GM23338 (cell line): ENCODE data around the gene CALCR. TPM values are rescaled to one million over a fixed set of nuclear protein-coding genes. Genes with fewer than 3 reads are reported as not detected.

Source experiments
- ATAC-seq: fragments of 200-7000 bp; cut with Tn5 transposase; 3 replicates; pipeline ENCODE4 v1.9.1; 2020
- DNase-seq: peaks from one replicate; pipeline ENCODE4 v3.0.0-alpha.2; 2015; ENCODE audit warnings: low spot score
- H2AFZ ChIP-seq: fragments of 200-600 bp; sonication (generic); 2 replicates; pipeline ENCODE4 v1.8.0; 2016; ENCODE audit warnings: antibody characterized with exemption, mild to moderate bottlenecking, moderate library complexity
- H3F3A ChIP-seq: fragments of 200-600 bp; sonication (generic); replicated peaks from 2 replicates; pipeline ENCODE4 v1.8.0; 2017; ENCODE audit warnings: antibody characterized with exemption, mixed run types, low read depth
- H3K27ac ChIP-seq: fragments of 200-600 bp; sonication (generic); 2 replicates; pipeline ENCODE4 v1.6.1; 2016; ENCODE audit warnings: low read depth
- H3K27me3 ChIP-seq: fragments of 200-600 bp; sonication (generic); 2 replicates; pipeline ENCODE4 v1.8.0; 2016; ENCODE audit warnings: mild to moderate bottlenecking, mixed run types, moderate library complexity; ENCODE audit not compliant: insufficient read depth
- H3K36me3 ChIP-seq: fragments of 200-600 bp; sonication (generic); 2 replicates; pipeline ENCODE4 v1.8.0; 2016; ENCODE audit warnings: mild to moderate bottlenecking; ENCODE audit not compliant: insufficient read depth
- H3K4me1 ChIP-seq: fragments of 200-600 bp; sonication (generic); 2 replicates; pipeline ENCODE4 v1.8.0; 2016; ENCODE audit warnings: mild to moderate bottlenecking, moderate library complexity; ENCODE audit not compliant: insufficient read depth
- H3K4me2 ChIP-seq: fragments of 200-600 bp; sonication (generic); 2 replicates; pipeline ENCODE4 v1.7.1; 2017; ENCODE audit warnings: mixed run types
- H3K4me3 ChIP-seq: fragments of 200-600 bp; sonication (generic); 2 replicates; pipeline ENCODE4 v1.6.1; 2016; ENCODE audit warnings: mixed run types
- H3K79me2 ChIP-seq: fragments of 200-600 bp; sonication (generic); replicated peaks from 2 replicates; pipeline ENCODE4 v1.8.0; 2017; ENCODE audit warnings: mild to moderate bottlenecking; ENCODE audit not compliant: insufficient read depth
- H3K9me2 ChIP-seq: fragments of 200-600 bp; sonication (generic); 2 replicates; pipeline ENCODE4 v1.8.0; 2017; ENCODE audit not compliant: insufficient read depth
- H4K20me1 ChIP-seq: fragments of 200-600 bp; sonication (generic); replicated peaks from 2 replicates; pipeline ENCODE4 v1.8.0; 2017; ENCODE audit warnings: mild to moderate bottlenecking; ENCODE audit not compliant: insufficient read depth
- H3K27ac Mint-ChIP-seq: 2 replicates; pipeline ENCODE4 v1.8.0; 2020; ENCODE audit warnings: inconsistent platforms, mild to moderate bottlenecking, moderate library complexity, mixed read lengths
- H3K27me3 Mint-ChIP-seq: 3 replicates; pipeline ENCODE4 v1.8.0; 2022; ENCODE audit warnings: low read depth, mild to moderate bottlenecking, moderate library complexity, mixed read lengths, inconsistent platforms; ENCODE audit not compliant: insufficient read depth, poor library complexity
- H3K36me3 Mint-ChIP-seq: 3 replicates; pipeline ENCODE4 v1.8.0; 2021; ENCODE audit warnings: low read depth, mild to moderate bottlenecking, inconsistent platforms, moderate library complexity, mixed read lengths
- H3K4me1 Mint-ChIP-seq: 3 replicates; pipeline ENCODE4 v1.8.0; 2020; ENCODE audit warnings: mild to moderate bottlenecking, inconsistent platforms, mixed read lengths
- H3K4me3 Mint-ChIP-seq: 3 replicates; pipeline ENCODE4 v1.8.0; 2021; ENCODE audit warnings: moderate library complexity, mild to moderate bottlenecking, inconsistent platforms, mixed read lengths
- H3K9me3 Mint-ChIP-seq: 3 replicates; pipeline ENCODE4 v1.8.0; 2020; ENCODE audit warnings: moderate library complexity, mild to moderate bottlenecking, inconsistent platforms, mixed read lengths
- CREB1 ChIP-seq: fragments of 250-450 bp; sonication (Bioruptor Pico); IDR thresholded peaks from 2 replicates; pipeline ENCODE4 v1.5.0; 2020; ENCODE audit warnings: low read depth, mild to moderate bottlenecking, moderate library complexity
- CTCF ChIP-seq, 2 experiments: fragments of 200-600 bp in 1 of 2; sonication (generic) in 1 of 2; conservative IDR thresholded peaks; 2 replicates each; pipeline versions ENCODE4 v1.5.1 to v1.6.1; 2016 to 2017; ENCODE audit warnings: antibody characterized with exemption in 2 of 2, low read depth in 2 of 2, mild to moderate bottlenecking in 2 of 2, moderate library complexity in 1 of 2
- ETS1 ChIP-seq: IDR thresholded peaks from 2 replicates; pipeline ENCODE4 v1.6.1; 2016; ENCODE audit warnings: antibody characterized with exemption
- EZH2 ChIP-seq: fragments of 200-600 bp; sonication (generic); IDR thresholded peaks from one replicate; pipeline ENCODE4 v1.8.0; 2017; ENCODE audit warnings: antibody characterized with exemption, mild to moderate bottlenecking, low read depth; ENCODE audit not compliant: unreplicated experiment
- EZH2phosphoT487 ChIP-seq: fragments of 200-600 bp; sonication (generic); IDR thresholded peaks from one replicate; pipeline ENCODE4 v1.8.1; 2018; ENCODE audit warnings: antibody characterized with exemption; ENCODE audit not compliant: unreplicated experiment
- JUNB ChIP-seq: IDR thresholded peaks from one replicate; pipeline ENCODE4 v1.6.1; 2016; ENCODE audit warnings: antibody characterized with exemption; ENCODE audit not compliant: unreplicated experiment
- NANOG ChIP-seq: IDR thresholded peaks from 2 replicates; pipeline ENCODE4 v1.6.1; 2016; ENCODE audit warnings: antibody characterized with exemption, borderline replicate concordance
- POLR2AphosphoS5 ChIP-seq: IDR thresholded peaks from 2 replicates; pipeline ENCODE4 v1.6.1; 2016; ENCODE audit warnings: antibody characterized with exemption, low read depth
- REST ChIP-seq: IDR thresholded peaks from one replicate; pipeline ENCODE4 v1.6.1; 2018; ENCODE audit warnings: antibody characterized with exemption; ENCODE audit not compliant: unreplicated experiment
- STAT1 ChIP-seq: IDR thresholded peaks from one replicate; pipeline ENCODE4 v1.6.1; 2016; ENCODE audit warnings: antibody characterized with exemption; ENCODE audit not compliant: unreplicated experiment
- ZNF114 ChIP-seq: fragments of 250-450 bp; sonication (Bioruptor Pico); IDR thresholded peaks from 2 replicates; pipeline ENCODE4 v1.5.0; 2020; ENCODE audit warnings: mild to moderate bottlenecking, moderate library complexity
- ZNF331 ChIP-seq: fragments of 250-450 bp; sonication (Bioruptor Pico); IDR thresholded peaks from 2 replicates; pipeline ENCODE4 v1.5.0; 2020; ENCODE audit warnings: low read depth, mild to moderate bottlenecking, moderate library complexity
- ZNF462 ChIP-seq: fragments of 250-450 bp; sonication (Bioruptor Pico); IDR thresholded peaks from 2 replicates; pipeline ENCODE4 v1.5.0; 2020; ENCODE audit warnings: mild to moderate bottlenecking, moderate library complexity
- polyA plus RNA-seq: library from polyadenylated mRNA; unstranded; fragments of >200 nt; fragmentation: Nextera tagmentation; extraction: Ambion mirVana; gene quantifications from 2 replicates; pipeline ENCODE4 v1.2.1, GENCODE V29; 2016
- total RNA-seq: library from RNA; depleted of rRNA; stranded (reverse); fragments of >200 nt; shearing (Covaris generic); gene quantifications from 2 replicates; pipeline ENCODE4 v1.2.3, GENCODE V29; 2014

CALCR gene
- total and polyA plus RNA-seq, 2 experiments from 2014 or later: 0.32 to 1.6 TPM

- no peaks in the 10 kb centered on the region for H3K9me3 Mint-ChIP-seq
- no peaks in the 10 kb centered on the region for H3K36me3 ChIP-seq
- H3K4me3 ChIP-seq: no peak overlapping the region
- H3K4me1 Mint-ChIP-seq: peaks cover 13% of the 10 kb centered on the region
- H3K4me1 ChIP-seq: peaks cover 12% of the 10 kb centered on the region
- H3F3A ChIP-seq: no peaks in the 10 kb centered on the region
- no peak overlapping the region for H3K4me3 Mint-ChIP-seq
- no peak overlapping the region for H2AFZ ChIP-seq
- no peaks in the 10 kb centered on the region for H4K20me1 ChIP-seq
- no peak for ATAC-seq
- H3K27me3 Mint-ChIP-seq: no peaks in the 10 kb centered on the region
- no peak overlapping the region for H3K4me2 ChIP-seq
- H3K36me3 Mint-ChIP-seq: no peaks in the 10 kb centered on the region
- H3K9me2 ChIP-seq: no peaks in the 10 kb centered on the region
- H3K27ac ChIP-seq: no peak overlapping the region
- no peaks in the 10 kb centered on the region for H3K79me2 ChIP-seq
- no peaks in the 10 kb centered on the region for H3K27me3 ChIP-seq
- no peak overlapping the region for H3K27ac Mint-ChIP-seq
- TF ChIP-seq POLR2AphosphoS5: no peak
- TF ChIP-seq EZH2phosphoT487: no peak
- TF ChIP-seq CTCF (conservative IDR thresholded peaks at IDR 0.05; ENCODE audit: low read depth in 2 of 2): no peak
- no peak for TF ChIP-seq ZNF462 (CRISPR knock-in tag)
- TF ChIP-seq JUNB: no peak
- TF ChIP-seq NANOG: no peak
- TF ChIP-seq ETS1: no peak
- no peak for TF ChIP-seq CREB1 (CRISPR knock-in tag)
- no peak for TF ChIP-seq EZH2
- no peak for TF ChIP-seq REST
- TF ChIP-seq STAT1: no peak
- no peak for TF ChIP-seq ZNF114 (CRISPR knock-in tag)
- TF ChIP-seq ZNF331 (CRISPR knock-in tag): no peak
- no peak for DNase-seq
Observed at GRCh38 chr7:93559639-93560491, 14.7 kb downstream of the CALCR start.
